ENCODE data around the gene SEMA6D.

Gene SEMA6D, protein sequence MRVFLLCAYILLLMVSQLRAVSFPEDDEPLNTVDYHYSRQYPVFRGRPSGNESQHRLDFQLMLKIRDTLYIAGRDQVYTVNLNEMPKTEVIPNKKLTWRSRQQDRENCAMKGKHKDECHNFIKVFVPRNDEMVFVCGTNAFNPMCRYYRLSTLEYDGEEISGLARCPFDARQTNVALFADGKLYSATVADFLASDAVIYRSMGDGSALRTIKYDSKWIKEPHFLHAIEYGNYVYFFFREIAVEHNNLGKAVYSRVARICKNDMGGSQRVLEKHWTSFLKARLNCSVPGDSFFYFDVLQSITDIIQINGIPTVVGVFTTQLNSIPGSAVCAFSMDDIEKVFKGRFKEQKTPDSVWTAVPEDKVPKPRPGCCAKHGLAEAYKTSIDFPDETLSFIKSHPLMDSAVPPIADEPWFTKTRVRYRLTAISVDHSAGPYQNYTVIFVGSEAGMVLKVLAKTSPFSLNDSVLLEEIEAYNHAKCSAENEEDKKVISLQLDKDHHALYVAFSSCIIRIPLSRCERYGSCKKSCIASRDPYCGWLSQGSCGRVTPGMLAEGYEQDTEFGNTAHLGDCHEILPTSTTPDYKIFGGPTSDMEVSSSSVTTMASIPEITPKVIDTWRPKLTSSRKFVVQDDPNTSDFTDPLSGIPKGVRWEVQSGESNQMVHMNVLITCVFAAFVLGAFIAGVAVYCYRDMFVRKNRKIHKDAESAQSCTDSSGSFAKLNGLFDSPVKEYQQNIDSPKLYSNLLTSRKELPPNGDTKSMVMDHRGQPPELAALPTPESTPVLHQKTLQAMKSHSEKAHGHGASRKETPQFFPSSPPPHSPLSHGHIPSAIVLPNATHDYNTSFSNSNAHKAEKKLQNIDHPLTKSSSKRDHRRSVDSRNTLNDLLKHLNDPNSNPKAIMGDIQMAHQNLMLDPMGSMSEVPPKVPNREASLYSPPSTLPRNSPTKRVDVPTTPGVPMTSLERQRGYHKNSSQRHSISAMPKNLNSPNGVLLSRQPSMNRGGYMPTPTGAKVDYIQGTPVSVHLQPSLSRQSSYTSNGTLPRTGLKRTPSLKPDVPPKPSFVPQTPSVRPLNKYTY

DNA sequence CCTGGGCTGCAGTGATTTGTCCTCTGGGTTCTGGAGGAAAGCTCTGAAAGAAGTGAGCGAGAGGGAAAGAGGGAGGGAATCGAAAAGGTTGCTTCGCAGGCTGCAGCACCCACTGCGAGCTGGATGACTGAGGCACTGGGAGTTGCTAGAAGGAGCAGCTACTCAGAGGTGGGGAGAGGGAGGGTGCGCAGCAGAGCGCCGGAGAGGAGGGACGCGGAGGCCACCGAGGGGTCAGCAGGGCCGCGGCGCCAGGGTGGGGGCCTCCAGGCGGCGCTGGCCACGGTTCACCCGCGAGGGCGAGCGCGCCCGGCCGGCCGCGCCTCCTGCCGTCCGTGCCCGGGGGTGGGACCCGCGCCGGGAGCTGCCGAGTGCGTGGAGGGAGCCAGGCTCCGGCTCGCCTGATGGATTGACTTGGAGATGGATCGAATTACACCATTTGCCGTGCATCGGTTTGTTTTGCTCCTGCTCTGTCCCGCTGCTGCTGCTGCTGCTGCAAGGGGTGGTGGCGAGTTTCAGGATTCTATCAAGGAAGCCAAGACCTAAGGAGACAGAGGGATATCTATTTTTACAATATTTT lies at the start of gene SEMA6D:
SEMA6D (plus strand) TSS at position 470 of the 577 bp plus-strand sequence. CDS start 42,294 bp downstream, outside the sequence.
- DNase-seq, result peak; percentile 74

DNA sequence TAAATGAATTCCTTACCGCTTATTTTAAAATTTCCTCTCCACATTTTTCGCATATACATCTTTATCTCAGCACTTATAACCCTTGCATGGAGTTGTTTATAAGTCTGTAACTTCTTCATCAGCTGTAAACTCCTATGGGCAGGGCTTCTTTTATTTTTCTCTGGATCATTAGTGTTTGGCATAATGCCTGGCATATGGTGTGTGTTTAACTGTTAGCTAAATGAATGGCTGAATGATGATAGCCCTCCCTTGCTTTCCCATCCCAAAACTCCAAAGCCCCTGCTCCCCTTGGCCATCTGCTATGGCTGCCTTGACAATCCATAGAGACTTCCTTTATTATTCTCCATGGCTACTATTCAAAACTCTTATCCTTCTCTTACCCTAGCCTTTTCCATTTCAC lies 48.1 kb upstream of the SEMA6D start:
- DNase-seq, result no peak

DNA sequence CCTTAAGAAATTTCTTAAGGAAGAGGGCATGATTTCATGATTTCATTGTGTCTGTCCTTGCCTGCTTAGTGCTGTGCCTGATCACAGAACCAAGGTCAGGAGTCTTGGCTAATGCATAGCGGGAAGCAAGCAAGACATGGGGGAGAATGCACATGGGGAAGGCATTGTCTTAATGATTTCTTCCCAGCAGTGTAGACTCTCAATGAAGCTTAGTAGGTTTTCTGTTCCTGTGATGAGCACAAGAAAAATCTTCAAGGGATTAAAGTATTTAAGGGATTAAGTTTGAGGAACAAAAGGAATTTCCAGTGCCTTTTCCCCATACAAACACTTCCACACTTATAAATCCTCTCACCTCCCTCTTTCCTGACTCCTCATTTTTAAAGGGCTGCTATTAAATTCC lies 46.9 kb upstream of the SEMA6D start:
- no peak for DNase-seq

DNA sequence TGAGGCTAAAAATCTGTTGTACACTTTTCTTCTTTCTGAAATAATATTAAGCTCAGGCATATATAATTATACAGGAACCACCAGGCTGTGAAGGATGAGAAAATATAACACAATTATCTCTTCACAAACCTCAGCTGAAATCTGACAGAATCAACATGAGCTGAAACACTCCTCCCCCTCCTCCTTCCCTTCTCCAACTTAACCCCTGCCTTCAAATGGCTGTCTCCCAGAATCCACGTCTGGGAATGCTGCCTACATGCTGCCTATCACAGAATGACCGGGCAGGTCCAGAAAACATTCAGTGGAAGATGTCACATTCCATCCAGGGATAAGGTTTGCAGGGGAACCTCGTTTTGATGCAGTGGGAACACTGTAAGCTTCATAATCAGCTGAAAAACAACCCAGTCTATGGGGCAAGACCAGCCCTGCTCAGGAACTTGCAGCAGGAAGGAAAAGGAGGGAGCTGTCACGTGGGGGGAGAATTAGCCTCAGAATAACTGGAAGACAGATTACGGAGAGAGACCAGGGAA lies 44.0 kb upstream of the SEMA6D start:
- DNase-seq, result no peak

DNA sequence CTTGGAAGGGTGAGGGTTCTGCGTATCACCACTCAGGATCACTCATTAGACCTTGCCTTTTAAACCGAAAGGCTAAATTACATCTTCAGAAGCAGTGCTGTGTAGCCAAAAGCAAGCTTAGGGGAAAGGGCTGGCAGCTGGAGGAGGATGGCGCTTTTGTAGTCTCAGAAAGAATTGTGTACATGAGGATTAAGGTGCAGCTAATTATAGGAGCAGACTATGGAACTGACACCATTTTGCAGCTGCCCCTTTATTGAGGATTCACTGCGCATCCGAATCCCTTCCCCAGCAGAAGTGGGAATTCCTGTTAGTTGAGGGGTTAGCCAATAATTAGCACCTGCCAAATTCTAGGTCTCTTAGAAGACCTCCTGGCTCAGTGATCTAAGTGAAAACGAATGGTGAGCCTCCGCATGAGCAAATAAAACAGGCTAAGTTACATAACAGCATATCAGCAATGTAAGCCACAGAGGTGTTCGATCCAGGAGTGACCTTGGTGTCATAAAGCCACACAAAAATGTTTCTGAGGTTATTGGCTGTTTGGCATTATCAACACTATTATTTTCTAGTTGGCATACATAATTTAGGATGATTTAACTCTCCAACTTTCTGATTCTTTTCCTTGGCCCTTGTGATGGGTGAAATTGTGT lies 42.6 kb upstream of the SEMA6D start:
- DNase-seq, result no peak

DNA sequence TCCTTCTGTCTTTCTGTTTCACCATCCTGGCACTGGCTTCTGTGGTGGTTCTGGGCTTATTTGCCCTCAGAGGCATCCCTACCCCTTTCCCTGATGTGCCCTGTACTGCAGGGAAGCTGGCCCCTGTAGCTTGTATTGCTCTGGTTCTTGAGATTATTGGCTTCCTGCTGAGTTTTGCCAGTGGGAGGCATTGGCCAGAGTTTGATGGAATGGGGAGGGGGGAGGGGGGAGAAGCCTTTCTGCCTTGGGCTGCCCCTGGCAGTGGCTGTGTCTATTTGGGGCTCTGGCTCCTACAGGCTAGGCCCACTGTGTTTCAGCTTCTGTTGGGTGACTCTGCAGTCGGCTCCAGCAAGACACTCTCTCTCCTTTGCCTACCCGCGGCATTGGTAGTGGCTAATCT lies 41.6 kb upstream of the SEMA6D start:
- no peak for DNase-seq

DNA sequence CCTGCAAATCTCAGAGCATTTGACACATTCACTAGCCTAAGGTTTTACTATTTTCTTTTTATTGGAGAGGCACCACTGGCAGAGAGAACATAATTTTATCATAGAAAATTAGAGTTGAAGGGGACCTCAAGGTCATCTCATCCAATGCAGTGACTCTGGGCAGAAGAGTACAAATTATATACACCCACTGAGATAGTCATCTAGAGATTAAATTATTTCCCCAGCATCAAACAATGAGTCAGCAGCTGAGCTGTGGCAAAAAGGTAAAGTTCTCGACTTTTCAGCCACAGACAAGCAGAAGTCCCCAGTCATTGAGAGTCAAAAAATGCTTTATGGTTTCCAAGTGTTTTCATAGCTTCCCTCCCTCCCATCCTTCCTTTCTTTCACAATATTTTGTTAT lies 39.3 kb upstream of the SEMA6D start:
- DNase-seq, result no peak

DNA sequence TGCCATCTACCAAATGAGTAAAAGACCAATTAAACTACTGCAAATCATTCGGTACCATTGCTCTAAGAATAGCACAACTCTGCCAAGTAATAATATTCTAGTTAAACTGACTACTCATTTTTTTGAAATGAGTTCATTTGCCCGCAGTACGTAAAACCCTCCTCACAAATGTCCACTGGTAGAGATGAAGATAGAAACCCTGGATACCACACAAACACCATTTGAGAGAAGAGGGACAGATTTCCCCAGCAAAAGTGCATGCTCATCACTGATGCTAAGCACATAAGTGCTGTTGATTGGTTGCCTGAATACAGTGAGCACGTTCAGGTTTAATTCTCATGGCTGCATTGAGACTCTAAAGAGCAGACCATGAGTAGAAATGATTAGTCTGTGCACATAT lies 34.6 kb upstream of the SEMA6D start:
- no peak for DNase-seq

DNA sequence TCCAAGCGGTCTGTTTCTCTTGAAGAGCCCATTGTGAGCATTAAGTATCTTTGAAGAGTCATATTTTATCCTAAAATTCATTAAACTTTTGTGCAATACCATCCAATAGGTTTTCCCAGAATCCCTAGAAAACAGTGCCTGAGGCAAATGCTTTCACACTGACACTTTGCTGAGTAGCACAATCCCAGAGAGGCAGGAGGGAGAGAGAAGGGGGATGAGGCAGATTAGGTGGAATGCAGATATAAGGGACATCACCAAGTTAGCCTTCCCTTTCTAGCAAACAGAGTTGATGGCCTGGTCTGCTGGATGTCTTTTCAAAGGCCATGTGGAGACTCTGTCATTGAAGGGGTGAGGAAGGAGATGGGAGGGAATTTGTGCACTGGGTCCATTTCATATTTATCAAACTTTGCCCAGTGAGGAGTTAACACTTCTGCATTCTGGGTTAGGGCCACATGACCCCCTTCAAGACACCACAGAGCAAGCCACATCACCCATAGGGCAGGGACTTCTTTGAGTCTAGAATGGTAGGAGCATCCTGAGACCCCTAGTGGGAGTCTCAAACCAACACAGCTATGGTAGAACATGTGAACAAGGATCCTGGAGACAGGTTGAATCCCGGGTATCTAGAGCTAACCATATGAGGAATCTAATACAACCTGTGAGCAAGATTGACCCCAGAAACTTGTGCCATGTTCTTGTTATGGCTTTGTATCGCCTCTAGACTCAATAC lies 32.0 kb upstream of the SEMA6D start:
- no peak for DNase-seq

DNA sequence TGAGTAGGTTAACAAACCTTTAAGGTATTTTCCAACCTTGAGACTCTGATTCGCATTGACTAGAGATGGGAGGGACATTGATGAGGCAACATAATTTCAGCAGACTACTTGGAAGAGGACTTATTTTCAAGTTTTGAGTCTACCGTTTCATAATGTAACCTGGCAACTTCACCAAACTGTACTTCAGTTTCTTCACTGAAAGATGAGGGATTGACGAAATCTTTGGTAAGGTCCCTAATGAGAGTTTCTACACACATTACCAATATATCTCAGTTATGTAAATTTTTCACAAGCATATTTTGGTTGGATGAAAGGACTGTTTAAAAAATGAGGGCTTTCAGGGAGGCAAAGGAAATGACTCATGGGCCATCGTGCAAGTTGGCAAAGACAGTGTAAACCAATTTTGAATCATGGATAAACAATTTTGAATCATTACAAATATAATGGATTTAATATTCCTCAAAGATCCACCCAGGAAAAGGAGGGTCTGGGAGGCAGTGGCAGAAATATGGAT lies 28.7 kb upstream of the SEMA6D start:
- DNase-seq, result no peak

DNA sequence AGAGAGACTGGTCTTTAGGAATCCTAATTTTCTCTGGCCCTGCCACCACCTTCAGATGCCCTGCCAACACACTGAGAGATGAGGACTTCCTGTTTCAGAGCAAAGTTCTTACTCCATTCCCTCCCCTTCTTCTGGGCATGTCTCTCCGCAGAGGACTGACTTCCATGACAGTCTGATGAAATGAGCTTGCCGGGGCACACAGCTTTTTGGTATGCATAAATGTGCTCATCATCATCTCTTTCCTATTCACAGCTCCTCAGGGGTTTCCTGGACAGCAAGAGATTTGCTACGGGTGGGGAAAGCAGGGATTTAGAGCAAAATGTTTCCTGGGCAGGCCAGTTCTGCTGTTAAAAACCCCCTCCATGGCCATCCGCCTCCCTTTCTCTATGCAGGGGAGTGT lies 27.6 kb upstream of the SEMA6D start:
- no peak for DNase-seq

DNA sequence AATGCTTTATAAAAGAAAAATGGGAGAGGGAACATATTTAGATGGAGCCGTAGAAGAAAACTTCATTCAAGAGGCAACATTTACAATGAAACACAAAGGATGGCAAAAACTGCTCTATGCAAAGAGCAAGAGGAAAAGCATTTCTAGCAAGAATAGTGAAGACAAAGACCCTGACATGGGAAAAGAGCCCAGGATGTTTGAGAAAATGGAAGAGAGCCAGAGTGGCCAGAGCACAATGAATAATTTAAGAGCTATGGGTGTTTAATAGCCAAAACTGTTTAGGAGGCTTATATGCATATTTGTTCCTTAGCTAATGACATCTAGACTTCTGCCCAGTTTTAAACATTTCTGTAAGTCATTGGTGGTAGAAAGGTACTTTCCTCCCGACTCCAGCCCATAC lies 25.4 kb upstream of the SEMA6D start:
- no peak for DNase-seq

DNA sequence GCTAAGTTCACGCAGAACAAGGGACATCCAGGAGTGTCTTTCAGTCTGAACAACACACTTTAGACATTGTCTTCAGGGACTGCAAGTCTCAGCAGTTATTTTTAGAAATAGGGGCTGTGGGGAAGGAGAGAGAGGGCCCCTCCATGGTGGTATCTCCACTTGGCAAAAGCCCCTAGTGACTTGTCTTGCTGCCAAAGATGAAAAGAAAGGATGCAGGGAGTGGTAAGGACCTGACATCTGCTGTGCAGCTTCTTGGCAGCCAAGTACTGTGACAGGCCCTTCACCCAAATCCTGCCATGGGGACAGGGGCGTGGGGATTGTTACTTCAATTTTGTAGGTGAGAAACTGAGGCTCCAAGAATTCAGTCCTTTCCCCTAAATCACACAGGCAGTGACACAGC lies 21.0 kb upstream of the SEMA6D start:
- no peak for DNase-seq

DNA sequence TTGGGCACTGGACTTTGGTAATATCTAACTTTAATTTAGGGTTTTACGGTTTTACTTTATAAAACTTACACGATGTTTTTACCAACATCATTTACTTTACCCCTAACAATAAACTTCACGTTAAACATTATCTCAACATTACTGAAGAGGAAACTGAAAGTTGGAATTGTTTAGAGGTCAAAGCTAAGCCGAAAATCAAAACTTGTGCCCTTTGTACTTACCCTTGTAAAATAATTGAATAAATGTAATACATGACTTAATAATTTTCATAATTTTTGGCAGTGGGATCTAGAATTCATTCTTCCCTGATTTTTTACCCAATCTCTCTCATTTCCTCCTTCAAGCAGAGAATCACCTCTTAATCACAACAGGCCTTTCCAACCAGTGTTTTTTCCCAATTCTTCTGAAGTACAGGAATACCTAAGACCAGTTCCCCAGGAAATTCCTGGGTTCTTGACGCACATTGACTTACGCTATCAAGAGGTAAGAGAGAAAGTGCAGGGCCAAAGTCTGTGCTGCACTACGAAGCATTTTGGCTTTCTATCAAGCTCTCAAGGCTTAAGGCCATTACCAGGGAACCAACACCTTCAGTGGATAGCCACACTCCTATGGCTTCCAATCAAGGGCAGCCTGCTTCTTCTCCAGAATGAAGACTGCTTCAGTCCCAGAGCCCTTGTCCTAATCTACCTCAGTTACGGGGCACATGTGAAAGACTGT lies 11.9 kb upstream of the SEMA6D start:
- no peak for DNase-seq

DNA sequence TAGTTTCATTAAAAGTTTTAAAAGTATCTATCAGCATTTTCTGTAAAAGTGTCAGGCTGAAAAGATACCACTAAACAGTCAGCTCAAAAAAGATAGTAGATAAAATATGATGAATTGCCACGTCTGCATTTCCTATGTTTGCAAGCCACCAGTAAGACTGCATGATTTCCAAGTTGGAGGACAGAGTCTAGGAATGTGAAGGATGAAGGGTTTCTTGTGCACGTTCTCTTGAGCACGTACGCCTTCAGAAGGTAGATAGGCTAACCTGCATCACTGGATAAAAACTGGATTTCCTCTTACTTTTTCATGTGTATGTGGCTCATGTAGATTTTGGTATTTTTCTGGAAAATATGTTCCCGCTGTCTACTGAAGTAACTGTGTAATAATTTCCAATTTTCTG lies 9.9 kb upstream of the SEMA6D start:
- no peak for DNase-seq

DNA sequence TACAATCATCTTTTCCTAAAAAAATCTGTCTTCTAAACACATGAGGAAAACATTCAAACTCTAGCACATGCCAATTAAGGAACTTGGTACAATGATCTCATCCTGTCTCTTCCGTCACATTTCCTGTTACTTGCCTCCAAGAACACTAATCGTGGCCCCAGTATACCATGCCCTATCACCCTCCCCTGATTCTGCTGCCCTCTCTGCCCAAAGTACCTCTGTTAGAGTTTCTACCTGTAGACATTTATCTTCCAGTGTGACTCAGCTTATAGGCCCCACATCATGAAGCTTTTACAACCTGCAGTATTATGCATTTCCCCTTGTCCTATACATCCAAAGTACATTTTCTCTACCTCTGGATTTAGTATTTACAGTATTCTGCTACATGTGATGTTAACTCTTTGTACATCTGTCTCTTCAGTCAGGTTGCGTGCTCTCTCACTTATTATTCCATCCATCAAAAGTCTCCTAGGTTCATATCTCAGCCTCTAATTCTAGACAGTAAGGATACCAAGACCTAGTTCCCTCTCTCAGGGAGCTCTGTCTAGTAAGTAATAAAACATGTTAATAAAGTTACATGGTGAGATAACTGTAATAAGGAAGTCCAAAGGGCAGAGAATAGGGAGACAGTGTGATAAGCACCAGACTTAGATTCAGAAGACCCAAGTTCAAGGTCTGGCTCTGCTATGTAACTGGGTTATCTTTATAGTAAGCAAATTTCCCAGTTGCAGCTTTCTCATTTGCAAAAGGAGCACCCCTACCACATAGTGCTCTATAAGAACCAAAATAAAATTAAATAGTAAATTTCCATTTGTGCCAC lies 8.9 kb upstream of the SEMA6D start:
- no peak for DNase-seq

DNA sequence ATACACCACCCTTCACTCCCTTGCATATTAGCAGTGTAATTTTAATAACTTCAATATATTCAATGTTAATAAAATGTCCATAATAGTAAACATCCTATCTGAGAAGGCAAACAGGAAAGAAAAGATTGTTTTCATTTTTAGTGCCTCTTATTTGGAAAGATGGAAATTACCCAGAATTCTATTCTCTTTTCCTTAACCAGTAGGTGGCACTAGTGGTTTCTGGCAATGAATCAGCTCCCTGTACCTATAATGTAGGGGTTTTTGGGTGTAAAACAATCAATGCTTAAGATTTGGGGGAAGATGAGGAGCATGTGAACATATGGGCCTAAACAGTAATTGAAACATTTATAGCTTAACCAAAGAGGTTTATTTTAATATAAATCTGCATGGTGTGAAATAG lies 5.7 kb upstream of the SEMA6D start:
- DNase-seq, result no peak

DNA sequence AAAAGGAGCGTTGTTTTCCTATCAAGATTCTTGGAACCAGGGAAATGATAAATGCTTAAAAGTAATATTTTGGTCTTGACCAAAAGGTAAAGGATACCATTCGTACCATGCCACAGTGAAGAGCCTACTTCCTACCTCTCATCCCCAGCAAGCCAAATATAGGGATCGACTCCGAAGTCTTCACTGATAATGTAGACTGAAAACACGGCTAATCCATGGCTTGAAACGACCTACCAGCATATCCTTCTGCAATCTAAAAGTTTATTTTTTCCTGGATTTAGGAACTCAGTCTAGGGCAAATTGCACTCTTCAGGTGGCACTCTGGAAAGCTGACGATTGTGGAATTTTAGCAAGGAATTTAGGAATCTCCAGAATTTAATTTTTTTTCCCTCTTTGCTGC lies 1.9 kb upstream of the SEMA6D start:
- no peak for DNase-seq

DNA sequence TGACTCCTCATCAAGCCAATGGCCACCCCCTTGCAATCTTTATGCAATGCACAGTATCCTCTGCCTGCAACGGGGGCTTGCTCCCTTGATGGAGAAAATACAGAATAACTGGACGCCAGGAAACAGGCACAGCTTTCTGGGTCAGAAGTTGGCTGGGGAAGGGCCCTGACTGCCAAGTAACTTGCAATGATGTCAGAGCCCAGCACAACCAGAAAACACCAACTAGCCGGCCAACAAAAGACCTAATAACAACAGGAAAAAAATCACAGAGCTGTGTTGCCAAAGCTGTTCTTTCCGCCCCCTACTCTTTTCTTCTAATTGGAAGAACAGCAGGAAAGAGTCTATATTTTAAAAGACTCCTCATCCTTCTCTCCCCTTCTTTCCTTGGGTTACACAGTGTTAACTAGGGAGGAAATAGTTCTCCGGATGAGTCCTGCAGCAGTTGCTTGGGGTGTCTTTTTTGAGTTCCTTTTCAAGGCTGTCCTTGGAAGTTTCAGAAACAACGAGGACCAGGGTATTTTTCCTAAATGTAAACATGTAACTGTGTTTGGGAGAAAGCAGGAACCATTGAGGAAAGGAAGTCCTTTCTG lies 1.4 kb upstream of the SEMA6D start:
- no peak for DNase-seq

DNA sequence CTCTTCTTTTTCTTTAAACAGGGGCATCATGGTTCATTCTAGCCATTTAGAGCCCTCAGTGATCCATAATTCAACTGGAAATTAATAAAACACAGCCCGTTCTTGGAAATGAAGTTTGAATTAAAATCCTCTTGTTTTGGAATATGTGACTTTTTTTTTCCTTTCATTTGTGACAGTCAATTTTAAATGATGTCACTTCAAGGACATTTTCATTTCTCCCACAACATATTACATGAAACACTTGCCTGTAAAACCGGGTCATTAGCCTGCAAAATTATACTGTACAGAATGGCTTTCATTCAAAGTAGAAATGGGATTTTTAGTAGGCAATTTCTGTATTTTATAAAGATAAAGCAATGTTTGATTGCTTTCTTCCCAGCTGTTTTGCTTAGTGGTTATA lies 789 bp upstream of the SEMA6D start:
- no peak for DNase-seq

Data from 8988T (cell line).